Nucleus accumbens (tissue), 56 donors: ENCODE results near the gene YIF1A.

Source experiments
- DNase-seq, 56 donors: peaks; one replicate each; lab custom pipeline; 2025; lab: John Stamatoyannopoulos, UW

YIF1A gene

GRCh38 chr11:66275984-66276612 lies 12.8 kb downstream of the YIF1A start:
- no peak for DNase-seq

GRCh38 chr11:66275396-66275795 lies 13.5 kb downstream of the YIF1A start:
- no peak for DNase-seq

- DNase-seq = no peak
Measured at GRCh38 chr11:66274219-66274618, 14.7 kb downstream of the YIF1A start.

- DNase-seq = no peak
Measured at GRCh38 chr11:66272596-66272995, 16.3 kb downstream of the YIF1A start.

GRCh38 chr11:66271816-66272215 lies 17.1 kb downstream of the YIF1A start:
- DNase-seq = no peak

GRCh38 chr11:66268952-66269905 lies 19.7 kb downstream of the YIF1A start:
- peak in 3 of 56 donors; percentile 55 to 62 (median 60) for DNase-seq

- peak; percentile 90 to 100 (median 99) for DNase-seq
Measured at GRCh38 chr11:66268244-66268951, 20.5 kb downstream of the YIF1A start, which contains the start of gene RAB1B. RAB1B (plus strand) TSS chr11:66268639; CDS start chr11:66268680, 41 bp downstream.

GRCh38 chr11:66267379-66268243 lies 21.3 kb downstream of the YIF1A start:
- peak; percentile 53 to 93 (median 86) for DNase-seq

GRCh38 chr11:66267039-66267378 lies 21.9 kb downstream of the YIF1A start:
- DNase-seq = peak in 1 of 56 donors; percentile 49

GRCh38 chr11:66266378-66267038 lies 22.4 kb downstream of the YIF1A start:
- DNase-seq = peak in 1 of 56 donors; percentile 16

- no peak for DNase-seq
Measured at GRCh38 chr11:66265531-66266377, 23.2 kb downstream of the YIF1A start.

GRCh38 chr11:66264914-66265313 lies 24.0 kb downstream of the YIF1A start:
- no peak for DNase-seq

GRCh38 chr11:66264383-66264782 lies 24.6 kb downstream of the YIF1A start:
- DNase-seq = no peak

- no peak for DNase-seq
Measured at GRCh38 chr11:66263785-66264184, 25.2 kb downstream of the YIF1A start.

GRCh38 chr11:66263231-66263630 lies 25.7 kb downstream of the YIF1A start:
- no peak for DNase-seq

- no peak for DNase-seq
Measured at GRCh38 chr11:66262696-66263095, 26.2 kb downstream of the YIF1A start.

- no peak for DNase-seq
Measured at GRCh38 chr11:66262191-66262590, 26.8 kb downstream of the YIF1A start.

GRCh38 chr11:66261578-66261977 lies 27.4 kb downstream of the YIF1A start:
- no peak for DNase-seq

GRCh38 chr11:66259956-66260355 lies 29.0 kb downstream of the YIF1A start:
- DNase-seq = no peak
